A549 (cell line): ENCODE data around the gene GJA8. TPM values are rescaled to one million over a fixed set of nuclear protein-coding genes. Genes with fewer than 3 reads are reported as not detected.
A peak's percentile ranks its signal among the peaks of the same experiment; 100 is the strongest.

Experiments
- ATAC-seq, 2 experiments: fragments of 200-7000 bp in 1 of 2; fragments of >200 bp in 1 of 2; cut with Nextera tagmentation in 1 of 2; cut with Tn5 transposase in 1 of 2; 3 replicates each; pipeline versions ENCODE4 v1.8.0 to v1.9.1; 2018 to 2020; ENCODE audit warnings: mild to moderate bottlenecking in 1 of 2, moderate library complexity in 1 of 2
- CTCF ChIA-PET: fragments of 300-600 bp; sonication (Branson Sonifier 250); formaldehyde crosslinking; extraction: SDS; loops from one replicate; lab custom pipeline; 2021; ENCODE audit warnings: antibody characterized with exemption, inconsistent platforms; lab: Yijun Ruan, JAX
- POLR2A ChIA-PET: fragments of 350-600 bp; formaldehyde crosslinking; extraction: SDS; loops from one replicate; lab custom pipeline; 2021; ENCODE audit warnings: antibody characterized with exemption, inconsistent platforms; lab: Yijun Ruan, JAX
- DNase-seq, 2 experiments: peaks; one replicate each; pipeline versions ENCODE4 v3.0.0 to v3.0.0-alpha.2; 2011 to 2016; ENCODE audit warnings: low read depth in 1 of 2, low spot score in 1 of 2
- FAIRE-seq: peaks from 2 replicates; lab custom pipeline; 2011; peaks lifted over from hg19 to GRCh38; lab: Jason Lieb, UNC
- H3K27ac ChIP-seq, 2 experiments: fragments of >200 bp; sonication (Bioruptor Twin); formaldehyde crosslinking; 3 replicates each; pipeline ENCODE4 v1.5.1; 2016 to 2017
- H3K4me1 ChIP-seq: fragments of >200 bp; sonication (Bioruptor Twin); formaldehyde crosslinking; 3 replicates; pipeline ENCODE4 v1.6.1; 2016
- H3K4me2 ChIP-seq: fragments of >200 bp; sonication (Bioruptor Twin); formaldehyde crosslinking; 3 replicates; pipeline ENCODE4 v1.6.1; 2016
- H3K4me3 ChIP-seq: fragments of >200 bp; sonication (Bioruptor Twin); formaldehyde crosslinking; 3 replicates; pipeline ENCODE4 v1.5.1; 2016
- H3K9me3 ChIP-seq: fragments of >200 bp; sonication (Bioruptor Twin); formaldehyde crosslinking; 3 replicates; pipeline ENCODE4 v1.6.1; 2016
- BCL3 ChIP-seq: fragments of >200 bp; sonication (Bioruptor Twin); formaldehyde crosslinking; IDR thresholded peaks from 3 replicates; pipeline ENCODE4 v1.6.1; 2016
- CEBPB ChIP-seq, 2 experiments: fragments of >200 bp in 1 of 2; sonication (Bioruptor Twin) in 1 of 2; formaldehyde crosslinking in 1 of 2; IDR thresholded peaks; 2 replicates each; pipeline ENCODE4 v1.6.1; 2012 to 2016
- CHD2 ChIP-seq: fragments of 150-350 bp; IDR thresholded peaks from 2 replicates; pipeline ENCODE4 v1.6.1; 2014; ENCODE audit warnings: low read length; ENCODE audit not compliant: partially characterized antibody
- EHF ChIP-seq: fragments of 250-450 bp; sonication (Bioruptor Pico); IDR thresholded peaks from 2 replicates; pipeline ENCODE4 v1.5.0; 2020; ENCODE audit warnings: mild to moderate bottlenecking
- ELK1 ChIP-seq: fragments of 150-350 bp; IDR thresholded peaks from 2 replicates; pipeline ENCODE4 v1.6.1; 2014; ENCODE audit warnings: low read depth, mild to moderate bottlenecking, low read length
- ESRRA ChIP-seq: fragments of 150-350 bp; IDR thresholded peaks from 2 replicates; pipeline ENCODE4 v1.6.1; 2014; ENCODE audit warnings: mild to moderate bottlenecking, low read length, borderline replicate concordance
- GATA3 ChIP-seq: IDR thresholded peaks from 2 replicates; pipeline ENCODE4 v1.6.1; 2012; ENCODE audit warnings: borderline replicate concordance
- HDAC2 ChIP-seq: fragments of 200-600 bp; sonication (generic); IDR thresholded peaks from 2 replicates; pipeline ENCODE4 v1.6.1; 2016
- HOXA7 ChIP-seq: fragments of 250-450 bp; sonication (Bioruptor Pico); IDR thresholded peaks from 2 replicates; pipeline ENCODE4 v1.5.0; 2020; ENCODE audit warnings: mild to moderate bottlenecking, moderate library complexity
- HOXB13 ChIP-seq: fragments of 250-450 bp; sonication (Bioruptor Pico); IDR thresholded peaks from 2 replicates; pipeline ENCODE4 v1.5.0; 2020; ENCODE audit warnings: low read depth, mild to moderate bottlenecking, moderate library complexity
- HOXB5 ChIP-seq: fragments of 250-450 bp; sonication (Bioruptor Pico); IDR thresholded peaks from 2 replicates; pipeline ENCODE4 v1.5.0; 2020; ENCODE audit warnings: mild to moderate bottlenecking, moderate library complexity
- MAZ ChIP-seq: fragments of 150-350 bp; IDR thresholded peaks from 2 replicates; pipeline ENCODE4 v1.6.1; 2014; ENCODE audit warnings: antibody characterized with exemption, low read depth, low read length, borderline replicate concordance
- PHF8 ChIP-seq: fragments of 200-600 bp; sonication (generic); IDR thresholded peaks from 2 replicates; pipeline ENCODE4 v1.6.1; 2016; ENCODE audit warnings: low read depth, mild to moderate bottlenecking, antibody characterized with exemption, moderate library complexity, borderline replicate concordance
- POLR2A ChIP-seq: IDR thresholded peaks from 2 replicates; pipeline ENCODE4 v1.6.1; 2012; ENCODE audit warnings: mild to moderate bottlenecking, low read length
- POLR2AphosphoS2 ChIP-seq: conservative IDR thresholded peaks from 2 replicates; pipeline ENCODE4 v1.6.1; 2012; ENCODE audit warnings: low read length, improper control_type of control experiment, inconsistent platforms
- RARB ChIP-seq: fragments of 250-450 bp; sonication (Bioruptor Pico); IDR thresholded peaks from 2 replicates; pipeline ENCODE4 v1.8.0; 2021; ENCODE audit warnings: mild to moderate bottlenecking, moderate library complexity
- RCOR1 ChIP-seq: fragments of 150-350 bp; IDR thresholded peaks from 2 replicates; pipeline ENCODE4 v1.6.1; 2014; ENCODE audit warnings: antibody characterized with exemption, low read length, low read depth
- REST ChIP-seq: fragments of 200-600 bp; sonication (generic); IDR thresholded peaks from 2 replicates; pipeline ENCODE4 v1.6.1; 2016; ENCODE audit warnings: antibody characterized with exemption, mild to moderate bottlenecking, moderate library complexity
- RFX5 ChIP-seq: fragments of 450-650 bp; IDR thresholded peaks from 2 replicates; pipeline ENCODE4 v1.7.1; 2014; ENCODE audit warnings: antibody characterized with exemption, mild to moderate bottlenecking, moderate library complexity
- RNF2 ChIP-seq: fragments of 200-600 bp; sonication (generic); IDR thresholded peaks from 2 replicates; pipeline ENCODE4 v1.6.1; 2016; ENCODE audit warnings: low read depth, mild to moderate bottlenecking, antibody characterized with exemption, moderate library complexity, borderline replicate concordance
- SMC3 ChIP-seq: fragments of >200 bp; sonication (Bioruptor Twin); formaldehyde crosslinking; IDR thresholded peaks from 3 replicates; pipeline ENCODE4 v1.6.1; 2018; ENCODE audit warnings: inconsistent platforms
- SREBF2 ChIP-seq: fragments of 450-650 bp; IDR thresholded peaks from 2 replicates; pipeline ENCODE4 v1.6.1; 2014; ENCODE audit warnings: mild to moderate bottlenecking, moderate library complexity
- TP53 ChIP-seq: fragments of 250-450 bp; sonication (Bioruptor Pico); IDR thresholded peaks from 2 replicates; pipeline ENCODE4 v1.5.0; 2021; ENCODE audit warnings: mild to moderate bottlenecking, moderate library complexity
- ZFP36 ChIP-seq: fragments of 450-650 bp; IDR thresholded peaks from 2 replicates; pipeline ENCODE4 v1.6.1; 2014; ENCODE audit warnings: borderline replicate concordance; ENCODE audit not compliant: partially characterized antibody
- ZSCAN20 ChIP-seq: fragments of 250-450 bp; sonication (Bioruptor Pico); IDR thresholded peaks from 2 replicates; pipeline ENCODE4 v1.8.0; 2022; ENCODE audit warnings: mild to moderate bottlenecking, moderate library complexity
- WGBS: methylation state at CpG from one replicate; pipeline ENCODE4 v1.1.6; 2017; ENCODE audit errors: missing lambda C conversion rate; 5-methylcytosine and 5-hydroxymethylcytosine counted together
- polyA plus RNA-seq, 4 experiments: library from polyadenylated mRNA; depleted of rRNA in 3 of 4; stranded (reverse); fragments of >200 nt; fragmentation: RNase III in 1 of 4; extraction: RNeasy Plus Mini Kit Qiagen cat#74134 plus additional on column Dnase treatment in 1 of 4; gene quantifications; 2 replicates in 3 of 4; 3 replicates in 1 of 4; pipeline ENCODE4 v1.2.3, GENCODE V29; 2011 to 2017

GJA8 gene
- polyA plus RNA-seq, 2 of the 4 experiments (the other 2 are of a cell fraction): not detected

- TF ChIP-seq CEBPB (IDR thresholded peaks at IDR 0.05): no peak
- TF ChIP-seq EHF (CRISPR knock-in tag): no peak
- no peak for TF ChIP-seq RCOR1
- TF ChIP-seq SMC3: no peak
- TF ChIP-seq HOXB5 (CRISPR knock-in tag): no peak
- no peak for TF ChIP-seq ELK1
- TF ChIP-seq CHD2: no peak
These were observed 7.5 kb upstream of the GJA8 start (continued) for GRCh38 chr1:147895123-147895522.

- Histone ChIP-seq H3K4me1 (no peaks in the 10 kb centered on the region), H3K9me3 (no peaks in the 10 kb centered on the region), H3K4me3 (no peak overlapping the region), H3K27ac (no peak overlapping the region), H3K4me2 (no peak overlapping the region)
- ATAC-seq (peak in 1 of 2 experiments; percentile 27; a peak in 1 of 6 replicates), FAIRE-seq (no peak), DNase-seq (no peak)
- ChIA-PET CTCF (interaction anchor here (0.9 to 5.5 kb wide), 4 partner anchors 6 to 404 kb away, joined by 3 to 52 read pairs (median 4); partner anchors contain the start of gene GJA8), POLR2A (no interaction called here)
- TF ChIP-seq CHD2: no peak
- no peak for TF ChIP-seq RNF2
- no peak for TF ChIP-seq RARB (CRISPR knock-in tag)
- no peak for TF ChIP-seq HDAC2
- TF ChIP-seq SREBF2: no peak
- no peak for TF ChIP-seq REST
- no peak for TF ChIP-seq POLR2AphosphoS2
- TF ChIP-seq ZSCAN20 (CRISPR knock-in tag): no peak
- TF ChIP-seq TP53 (CRISPR knock-in tag): no peak
- no peak for TF ChIP-seq GATA3
- 37% methylated on average over 8 of the region's 8 CpGs for WGBS
These were observed 5.4 kb upstream of the GJA8 start for GRCh38 chr1:147897029-147897752.

GRCh38 chr1:147897789-147898188 lies 4.8 kb upstream of the GJA8 start:
- H3K27ac ChIP-seq: no peak overlapping the region
- CTCF ChIA-PET: interaction anchor here (0.8 kb wide), 1 partner anchor 402 kb away, joined by 3 read pairs; no protein-coding TSS in a partner anchor
- WGBS: 63% methylated on average over 4 of the region's 4 CpGs
- POLR2A ChIA-PET: no interaction called here
- FAIRE-seq (no peak), DNase-seq (no peak), ATAC-seq (no peak)
- H3K4me3 ChIP-seq: no peak overlapping the region
- no peaks in the 10 kb centered on the region for H3K4me1 ChIP-seq
- H3K4me2 ChIP-seq: no peak overlapping the region
- H3K9me3 ChIP-seq: no peaks in the 10 kb centered on the region
- TF ChIP-seq ZFP36 (no peak), POLR2A (no peak), PHF8 (no peak), MAZ (no peak), BCL3 (no peak), HOXA7 (CRISPR knock-in tag) (no peak), SREBF2 (no peak), RCOR1 (no peak), ESRRA (no peak), HOXB13 (CRISPR knock-in tag) (no peak), REST (no peak), RFX5 (no peak), CHD2 (no peak)
